Activated naive CD4-positive, alpha-beta T cell treated with anti-CD3 and anti-CD28 coated beads, Interleukin-2, amount 10 ng/mL, durations not matched to agents 7 days and 5 days (primary cell): ENCODE data around the gene FBXW11.

Experiments used
- CTCF ChIA-PET: fragments of 350-600 bp; sonication (Branson Sonifier 250); formaldehyde crosslinking; loops from one replicate; lab custom pipeline; 2021; ENCODE audit warnings: antibody characterized with exemption; lab: Charles Lee
- DNase-seq: peaks from one replicate; pipeline ENCODE4 v3.0.0-alpha.2; 2020
- H3K27ac Mint-ChIP-seq: one replicate; pipeline ENCODE4 v1.8.0; 2021; ENCODE audit warnings: mild to moderate bottlenecking, moderate library complexity, mixed read lengths
- H3K27me3 Mint-ChIP-seq: one replicate; pipeline ENCODE4 v1.8.0; 2021; ENCODE audit warnings: mild to moderate bottlenecking, mixed read lengths
- H3K36me3 Mint-ChIP-seq: one replicate; pipeline ENCODE4 v1.8.0; 2021; ENCODE audit warnings: mixed read lengths
- H3K4me1 Mint-ChIP-seq: one replicate; pipeline ENCODE4 v1.8.0; 2021; ENCODE audit warnings: mixed read lengths
- H3K4me3 Mint-ChIP-seq: one replicate; pipeline ENCODE4 v1.8.0; 2021; ENCODE audit warnings: mild to moderate bottlenecking, moderate library complexity, mixed read lengths
- H3K9me3 Mint-ChIP-seq: one replicate; pipeline ENCODE4 v1.8.0; 2021; ENCODE audit warnings: mixed read lengths

FBXW11 gene

DNA sequence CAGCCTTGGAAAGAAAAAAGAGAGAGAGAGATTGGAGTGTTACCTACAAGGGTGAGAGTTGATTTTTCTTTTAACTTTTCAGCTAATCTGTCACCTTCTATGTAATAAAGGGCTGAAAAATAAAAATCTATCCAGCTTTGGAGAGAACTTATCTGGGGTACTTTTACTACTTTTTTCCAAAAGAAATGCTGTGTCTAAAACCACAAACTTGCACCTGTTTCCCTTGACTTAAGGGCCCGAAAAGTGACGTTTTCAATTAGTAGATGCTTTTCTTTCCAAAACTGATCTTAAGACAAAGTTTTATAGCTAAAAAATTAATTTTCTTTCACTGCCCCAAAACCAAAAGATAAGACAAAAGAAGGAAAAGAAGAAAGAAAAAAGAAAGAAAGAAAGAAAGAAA lies 172.0 kb downstream of the FBXW11 start:
- H3K27me3 Mint-ChIP-seq, result no peaks in the 10 kb centered on the region
- no peak for DNase-seq
- H3K9me3 Mint-ChIP-seq, result no peaks in the 10 kb centered on the region
- H3K27ac Mint-ChIP-seq, result no peak overlapping the region
- CTCF ChIA-PET, result no interaction called here
- no peak overlapping the region for H3K4me3 Mint-ChIP-seq
- no peaks in the 10 kb centered on the region for H3K4me1 Mint-ChIP-seq
- H3K36me3 Mint-ChIP-seq, result no peaks in the 10 kb centered on the region

DNA sequence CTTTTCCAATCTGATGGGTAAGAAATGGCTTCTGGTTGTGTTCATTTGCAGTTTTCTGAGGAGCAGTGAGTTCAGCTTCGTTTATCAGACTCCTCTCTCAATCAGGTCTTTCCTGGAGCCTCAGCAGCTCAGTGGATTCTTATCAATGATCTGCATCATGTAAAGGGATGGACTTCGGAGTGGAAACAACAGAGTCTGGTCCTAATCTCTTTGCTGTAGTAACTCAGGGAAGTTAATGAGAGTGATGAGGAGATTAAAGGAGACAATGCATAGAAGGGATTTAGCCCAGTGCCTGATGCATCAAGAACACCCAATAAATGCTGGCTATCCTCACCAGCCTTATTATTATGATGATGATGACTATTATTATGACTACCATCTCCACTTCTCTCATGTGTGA lies 173.7 kb downstream of the FBXW11 start:
- Mint-ChIP-seq H3K27ac (no peak overlapping the region), H3K9me3 (no peaks in the 10 kb centered on the region), H3K4me3 (no peak overlapping the region), H3K36me3 (no peaks in the 10 kb centered on the region), H3K27me3 (no peaks in the 10 kb centered on the region), H3K4me1 (no peaks in the 10 kb centered on the region)
- no peak for DNase-seq
- CTCF ChIA-PET, result no interaction called here

DNA sequence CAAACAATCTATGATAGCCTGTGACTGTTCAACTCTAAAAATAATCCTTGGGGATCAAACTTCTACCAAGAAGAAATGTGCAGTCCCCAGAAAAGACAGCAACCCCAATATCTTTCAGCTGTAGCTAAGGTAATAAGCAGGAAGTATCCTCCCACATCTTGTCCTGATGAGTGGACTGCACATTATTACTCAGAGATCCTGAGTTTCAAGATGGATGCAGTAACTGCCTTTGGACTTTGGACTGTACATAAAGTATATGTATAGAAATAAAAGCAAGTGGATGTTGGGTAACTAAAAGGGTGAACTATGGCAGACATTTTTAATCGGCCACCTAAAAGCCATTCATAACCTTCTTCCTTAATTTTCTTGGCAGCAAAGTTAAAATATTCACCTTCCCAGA lies 175.8 kb downstream of the FBXW11 start:
- Mint-ChIP-seq H3K27me3 (no peaks in the 10 kb centered on the region), H3K4me1 (no peaks in the 10 kb centered on the region), H3K27ac (no peak overlapping the region), H3K9me3 (no peaks in the 10 kb centered on the region), H3K4me3 (no peak overlapping the region), H3K36me3 (no peaks in the 10 kb centered on the region)
- no peak for DNase-seq
- CTCF ChIA-PET, result no interaction called here

DNA sequence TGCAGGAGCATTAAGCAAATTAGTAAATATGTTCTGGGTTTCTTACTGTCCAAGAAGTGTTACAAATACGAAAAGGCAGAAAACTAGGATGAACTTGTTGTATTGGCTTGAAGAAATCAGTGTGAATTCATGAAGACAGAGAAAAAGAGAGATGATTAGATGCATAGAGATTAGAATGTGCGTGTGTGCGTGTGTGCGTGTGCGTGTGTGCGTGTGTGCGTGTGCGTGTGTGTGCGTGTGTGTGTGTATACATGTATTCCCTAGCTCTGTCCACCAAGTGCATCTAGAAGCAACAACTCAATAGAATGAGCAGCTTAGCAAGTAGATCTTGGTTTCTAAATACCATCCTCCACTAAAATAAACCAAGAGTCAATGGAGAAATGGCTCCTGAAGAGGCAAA lies 179.3 kb downstream of the FBXW11 start:
- H3K9me3 Mint-ChIP-seq, result no peaks in the 10 kb centered on the region
- no peak for DNase-seq
- no peaks in the 10 kb centered on the region for H3K36me3 Mint-ChIP-seq
- H3K4me1 Mint-ChIP-seq, result no peaks in the 10 kb centered on the region
- H3K27ac Mint-ChIP-seq, result no peak overlapping the region
- CTCF ChIA-PET, result no interaction called here
- H3K27me3 Mint-ChIP-seq, result no peaks in the 10 kb centered on the region
- H3K4me3 Mint-ChIP-seq, result no peak overlapping the region

DNA sequence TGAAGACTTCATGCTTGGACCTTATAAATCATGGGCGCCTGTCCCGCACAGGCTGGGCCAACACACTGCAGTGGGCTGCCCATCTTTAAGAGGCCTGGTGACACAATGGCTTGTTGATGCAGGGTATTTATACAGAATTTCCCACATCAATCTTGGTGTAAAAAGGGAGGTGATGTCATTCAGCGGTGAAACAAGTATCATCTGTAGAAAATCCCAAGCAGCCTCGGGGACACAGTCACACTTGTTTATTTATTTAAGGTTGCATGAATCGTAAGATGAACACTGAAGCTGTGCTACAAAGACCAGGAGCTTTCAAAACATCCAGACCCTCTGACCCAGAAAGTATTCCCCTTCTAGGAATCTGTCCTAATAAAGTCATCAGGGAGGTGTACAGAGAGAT lies 180.3 kb downstream of the FBXW11 start:
- no peak for DNase-seq
- Mint-ChIP-seq H3K9me3 (no peaks in the 10 kb centered on the region), H3K4me1 (no peaks in the 10 kb centered on the region), H3K27ac (no peak overlapping the region), H3K36me3 (no peaks in the 10 kb centered on the region), H3K4me3 (no peak overlapping the region), H3K27me3 (no peaks in the 10 kb centered on the region)
- CTCF ChIA-PET, result no interaction called here

DNA sequence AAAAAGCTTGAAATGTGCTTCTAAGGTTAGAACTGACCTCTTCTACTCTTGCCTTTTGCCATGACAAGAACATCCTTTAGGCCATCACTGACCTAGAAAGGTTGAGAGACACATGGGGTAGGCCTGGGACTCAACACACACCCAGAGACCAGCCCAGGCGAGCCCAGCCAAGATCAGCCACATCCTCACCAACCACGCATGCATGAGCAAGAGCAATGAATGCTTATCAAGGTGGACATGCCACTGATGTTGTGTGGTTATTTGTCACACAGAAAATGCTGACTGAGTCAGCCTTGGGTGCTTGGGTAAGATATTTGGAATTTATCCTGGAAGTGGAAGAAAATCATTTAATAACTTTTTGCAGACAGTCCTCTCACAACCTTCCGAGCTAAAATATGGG lies 181.4 kb downstream of the FBXW11 start:
- Mint-ChIP-seq H3K27me3 (no peaks in the 10 kb centered on the region), H3K36me3 (no peaks in the 10 kb centered on the region)

DNA sequence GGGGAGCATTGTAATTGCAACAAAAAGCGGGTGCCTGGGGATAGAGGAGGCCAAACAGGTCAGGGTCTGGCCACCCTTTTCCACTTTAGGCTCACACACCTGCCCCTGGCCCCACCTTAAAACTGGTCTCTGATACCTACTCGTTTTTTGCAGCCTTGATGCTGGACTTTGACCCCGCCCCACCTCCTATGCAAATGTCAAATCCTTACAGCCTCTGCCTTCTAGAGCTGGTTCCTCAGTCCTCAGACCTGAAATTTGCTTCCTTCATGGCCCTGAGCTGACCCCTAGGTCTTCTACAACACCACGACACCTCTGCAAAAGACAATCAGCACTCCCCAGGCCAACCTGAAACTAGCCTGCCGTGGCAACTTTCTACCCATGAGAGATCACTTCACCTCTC lies 183.2 kb downstream of the FBXW11 start:
- Mint-ChIP-seq H3K4me3 (no peak overlapping the region), H3K9me3 (no peaks in the 10 kb centered on the region), H3K27ac (no peak overlapping the region), H3K36me3 (no peaks in the 10 kb centered on the region), H3K4me1 (no peaks in the 10 kb centered on the region), H3K27me3 (no peaks in the 10 kb centered on the region)
- DNase-seq, result no peak
- CTCF ChIA-PET, result no interaction called here

More for the DNA sequence above, 181.4 kb downstream of the FBXW11 start:
- no peak for DNase-seq
- Mint-ChIP-seq H3K27ac (no peak overlapping the region), H3K4me1 (no peaks in the 10 kb centered on the region), H3K9me3 (no peaks in the 10 kb centered on the region), H3K4me3 (no peak overlapping the region)
- CTCF ChIA-PET, result no interaction called here

DNA sequence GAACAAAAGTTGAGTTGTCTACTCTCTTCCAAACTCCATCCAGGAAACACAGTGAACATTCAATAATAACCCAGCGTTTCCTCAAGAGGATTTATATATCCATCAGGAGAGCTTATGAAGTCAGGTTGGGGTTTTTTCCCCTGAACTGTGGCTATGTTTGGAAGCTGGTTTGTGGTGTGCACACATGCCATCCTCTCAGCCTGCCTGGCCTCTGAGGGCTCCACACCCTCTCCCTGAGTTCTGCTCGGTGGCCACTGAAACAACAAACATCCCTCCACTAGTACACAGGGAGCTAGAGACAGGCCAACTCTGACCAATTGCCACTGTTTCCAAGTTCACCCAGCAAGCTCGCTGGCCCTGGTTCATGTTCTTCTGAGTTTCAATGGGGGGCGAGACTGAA lies 185.2 kb downstream of the FBXW11 start:
- H3K4me1 Mint-ChIP-seq, result no peaks in the 10 kb centered on the region
- CTCF ChIA-PET, result no interaction called here
- no peaks in the 10 kb centered on the region for H3K9me3 Mint-ChIP-seq

DNA sequence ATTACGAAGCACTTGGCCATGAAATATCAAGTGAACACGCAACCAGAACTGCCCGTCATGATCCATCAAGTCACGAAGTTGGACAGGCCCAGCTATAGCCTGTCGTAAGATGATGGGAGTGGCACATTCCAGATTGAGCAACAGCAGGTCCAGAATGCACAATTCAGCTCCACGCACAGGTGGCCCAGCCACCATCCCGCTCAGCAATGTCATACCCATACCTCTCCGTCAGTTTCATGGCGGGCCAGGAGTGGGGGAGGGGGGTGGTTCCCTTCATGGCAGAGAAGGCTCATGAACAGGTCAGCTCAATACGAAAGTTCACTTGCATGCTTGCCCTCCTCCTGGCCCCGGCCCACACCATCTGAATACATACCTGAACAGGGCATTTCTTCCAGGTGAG lies 185.9 kb downstream of the FBXW11 start:
- no peaks in the 10 kb centered on the region for H3K9me3 Mint-ChIP-seq
- no peaks in the 10 kb centered on the region for H3K36me3 Mint-ChIP-seq
- CTCF ChIA-PET, result no interaction called here
- no peak overlapping the region for H3K27ac Mint-ChIP-seq
- DNase-seq, result no peak
- H3K4me3 Mint-ChIP-seq, result no peak overlapping the region
- no peaks in the 10 kb centered on the region for H3K4me1 Mint-ChIP-seq
- H3K27me3 Mint-ChIP-seq, result no peaks in the 10 kb centered on the region

More for the DNA sequence above, 185.2 kb downstream of the FBXW11 start:
- Mint-ChIP-seq H3K4me3 (no peak overlapping the region), H3K27ac (no peak overlapping the region), H3K27me3 (no peaks in the 10 kb centered on the region), H3K36me3 (no peaks in the 10 kb centered on the region)
- no peak for DNase-seq

DNA sequence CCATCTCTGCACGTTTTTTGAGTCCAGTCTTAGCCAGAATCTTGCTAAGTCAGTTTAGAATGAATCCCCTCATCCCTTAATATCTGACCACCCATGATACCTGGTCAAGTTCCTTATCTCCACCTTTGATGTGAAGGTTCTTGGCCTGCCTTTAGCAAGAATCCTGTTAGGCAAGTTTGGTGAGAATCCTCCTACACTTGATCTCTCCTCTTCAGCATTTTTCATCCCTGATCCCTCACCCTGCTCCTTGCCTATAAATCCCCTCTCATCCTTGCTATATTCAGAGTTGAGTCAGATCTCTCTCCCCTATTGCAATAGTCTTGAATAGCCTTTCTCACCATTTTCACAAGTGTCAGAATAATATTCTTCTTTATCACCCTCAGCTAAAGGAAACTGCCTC lies 189.8 kb downstream of the FBXW11 start:
- H3K4me3 Mint-ChIP-seq, result no peak overlapping the region
- CTCF ChIA-PET, result no interaction called here
- H3K4me1 Mint-ChIP-seq, result no peaks in the 10 kb centered on the region

DNA sequence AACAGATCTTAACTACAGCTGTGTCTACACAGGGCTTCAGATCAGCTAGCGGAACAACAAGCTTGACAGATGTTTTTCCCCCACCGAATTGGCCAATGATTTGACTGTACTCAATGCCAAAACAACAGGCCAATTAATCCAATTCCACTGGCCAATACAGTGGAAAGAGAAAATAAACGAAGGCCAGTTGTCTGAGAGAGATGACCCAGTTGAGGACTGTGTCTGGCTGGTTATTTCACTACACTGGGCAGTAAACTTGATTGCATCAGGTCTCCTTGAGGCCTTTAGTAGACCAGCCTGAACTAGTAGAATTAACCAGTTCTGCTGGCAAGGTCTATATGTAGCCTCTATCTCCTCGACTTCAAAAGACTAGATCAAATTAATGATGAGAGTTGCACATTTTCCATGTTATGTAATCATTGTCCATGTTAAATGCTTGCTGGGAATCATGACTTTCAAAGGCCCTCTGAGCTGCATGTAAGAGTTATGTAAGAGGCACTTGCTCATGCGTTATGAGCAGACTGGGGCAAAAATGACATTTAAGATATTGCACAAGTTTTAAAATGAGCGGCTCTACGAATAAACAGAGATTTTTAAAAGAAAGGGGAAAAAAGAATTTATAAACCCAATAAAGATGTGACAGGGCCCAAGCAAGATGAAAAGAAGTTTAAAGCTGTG lies 192.5 kb downstream of the FBXW11 start:
- H3K27me3 Mint-ChIP-seq, result peaks cover 8% of the 10 kb centered on the region
- no peaks in the 10 kb centered on the region for H3K9me3 Mint-ChIP-seq
- no peak overlapping the region for H3K4me3 Mint-ChIP-seq
- H3K4me1 Mint-ChIP-seq, result no peaks in the 10 kb centered on the region
- no peak for DNase-seq
- H3K36me3 Mint-ChIP-seq, result no peaks in the 10 kb centered on the region
- H3K27ac Mint-ChIP-seq, result no peak overlapping the region
- CTCF ChIA-PET, result no interaction called here

More for the DNA sequence above, 189.8 kb downstream of the FBXW11 start:
- Mint-ChIP-seq H3K9me3 (no peaks in the 10 kb centered on the region), H3K27me3 (no peaks in the 10 kb centered on the region), H3K27ac (no peak overlapping the region), H3K36me3 (no peaks in the 10 kb centered on the region)
- no peak for DNase-seq

DNA sequence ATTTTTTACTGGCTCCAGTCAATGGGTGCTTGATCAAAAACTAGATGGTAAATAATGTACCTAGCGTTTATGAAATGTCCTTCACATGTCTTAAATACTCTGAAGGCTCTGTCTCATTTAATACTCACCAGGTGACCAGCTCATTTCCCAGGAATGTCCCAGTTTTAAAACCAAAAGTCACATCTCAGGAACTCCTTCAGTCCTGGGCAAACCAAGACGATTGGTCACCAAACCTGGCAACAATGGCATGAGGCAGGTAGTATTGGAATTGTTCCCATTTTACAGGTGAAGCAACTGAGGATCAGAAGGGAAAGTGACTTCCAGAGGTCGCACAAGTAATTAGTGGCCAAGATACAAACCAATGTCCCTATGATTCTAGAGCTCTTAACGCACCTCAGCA lies 193.2 kb downstream of the FBXW11 start:
- Mint-ChIP-seq H3K36me3 (no peaks in the 10 kb centered on the region), H3K9me3 (no peaks in the 10 kb centered on the region), H3K4me3 (no peak overlapping the region), H3K4me1 (no peaks in the 10 kb centered on the region), H3K27ac (no peak overlapping the region), H3K27me3 (peaks cover 9% of the 10 kb centered on the region)
- CTCF ChIA-PET, result no interaction called here
- DNase-seq, result no peak
